CD14-positive monocyte (primary cell): Measurements from ENCODE around the gene URAD. TPM values are rescaled to one million over a fixed set of nuclear protein-coding genes. Genes with fewer than 3 reads are reported as not detected.

Experiments
- DNase-seq, 3 donors: peaks; one replicate each; pipeline ENCODE4 v3.0.0-alpha.2; 2011 to 2022
- H2AFZ ChIP-seq: 2 replicates; pipeline ENCODE4 v1.6.0; 2012; ENCODE audit warnings: mild to moderate bottlenecking, low read depth, low read length, inconsistent platforms; ENCODE audit not compliant: insufficient read depth, poor library complexity, severe bottlenecking
- H3K27ac ChIP-seq, 2 donors: 1 replicate in 1 of 2; 2 replicates in 1 of 2; pipeline ENCODE4 v1.5.1; 2012 to 2013; ENCODE audit warnings: low read length in 2 of 2, control low read depth in 1 of 2, inconsistent platforms in 1 of 2, low read depth in 1 of 2, mild to moderate bottlenecking in 1 of 2
- H3K27me3 ChIP-seq, 2 donors: one replicate each; pipeline versions ENCODE4 v1.6.0 to v1.6.1; 2011 to 2013; ENCODE audit warnings: low read length in 2 of 2; ENCODE audit not compliant: control insufficient read depth in 2 of 2, insufficient read depth in 2 of 2
- H3K36me3 ChIP-seq, 2 donors: replicated peaks in 1 of 2; 1 replicate in 1 of 2; 2 replicates in 1 of 2; pipeline versions ENCODE4 v1.5.1 to v1.6.1; 2012 to 2013; ENCODE audit warnings: low read length in 2 of 2, control low read depth in 1 of 2, inconsistent platforms in 1 of 2, mild to moderate bottlenecking in 1 of 2; ENCODE audit not compliant: insufficient read depth in 2 of 2, control insufficient read depth in 1 of 2
- H3K4me1 ChIP-seq, 2 donors: 1 replicate in 1 of 2; 2 replicates in 1 of 2; pipeline versions ENCODE4 v1.5.1 to v1.6.1; 2012 to 2013; ENCODE audit warnings: low read length in 2 of 2, control low read depth in 1 of 2, inconsistent platforms in 1 of 2, mild to moderate bottlenecking in 1 of 2, moderate library complexity in 1 of 2; ENCODE audit not compliant: insufficient read depth in 2 of 2, control insufficient read depth in 1 of 2
- H3K4me2 ChIP-seq: replicated peaks from 2 replicates; pipeline ENCODE3; 2012; ENCODE audit warnings: low read length, moderate library complexity, mild to moderate bottlenecking; ENCODE audit not compliant: poor library complexity, severe bottlenecking; ENCODE audit errors: extremely low read depth
- H3K4me3 ChIP-seq, 3 experiments: fragments of 200-600 bp in 1 of 3; sonication (generic) in 1 of 3; replicated peaks in 1 of 3; 1 replicate in 2 of 3; 2 replicates in 1 of 3; pipeline ENCODE4 v1.5.1; 2011 to 2013; ENCODE audit warnings: low read length in 3 of 3, mild to moderate bottlenecking in 3 of 3, control low read depth in 2 of 3, low read depth in 2 of 3, inconsistent platforms in 1 of 3, moderate library complexity in 1 of 3
- H3K79me2 ChIP-seq: 2 replicates; pipeline ENCODE4 v1.6.0; 2012; ENCODE audit warnings: mild to moderate bottlenecking, control low read depth, inconsistent platforms, low read length, moderate library complexity; ENCODE audit not compliant: insufficient read depth
- H3K9ac ChIP-seq: 2 replicates; pipeline ENCODE4 v1.6.0; 2017; ENCODE audit warnings: low read length, mild to moderate bottlenecking; ENCODE audit not compliant: insufficient read depth, poor library complexity, severe bottlenecking
- H3K9me3 ChIP-seq, 2 donors: replicated peaks in 1 of 2; 1 replicate in 1 of 2; 2 replicates in 1 of 2; pipeline versions ENCODE4 v1.5.1 to v1.6.1; 2012 to 2013; ENCODE audit warnings: low read length in 2 of 2, control low read depth in 1 of 2; ENCODE audit not compliant: control insufficient read depth in 1 of 2, insufficient read depth in 1 of 2
- H4K20me1 ChIP-seq: 2 replicates; pipeline ENCODE4 v1.6.0; 2012; ENCODE audit warnings: mild to moderate bottlenecking, low read length, control low read depth, moderate library complexity; ENCODE audit not compliant: insufficient read depth
- H3K27ac Mint-ChIP-seq, 7 donors: one replicate each; pipeline ENCODE4 v1.8.0; 2020; ENCODE audit warnings: mild to moderate bottlenecking in 7 of 7, mixed read lengths in 7 of 7, moderate library complexity in 6 of 7, inconsistent platforms in 2 of 7
- H3K27me3 Mint-ChIP-seq, 3 donors: one replicate each; pipeline ENCODE4 v1.8.0; 2021 to 2022; ENCODE audit warnings: low read depth in 3 of 3, mild to moderate bottlenecking in 3 of 3, mixed read lengths in 3 of 3, moderate library complexity in 3 of 3, inconsistent platforms in 1 of 3
- H3K36me3 Mint-ChIP-seq, 2 donors: one replicate each; pipeline ENCODE4 v1.8.0; 2020; ENCODE audit warnings: mixed read lengths in 2 of 2, inconsistent platforms in 1 of 2, mild to moderate bottlenecking in 1 of 2
- H3K4me1 Mint-ChIP-seq: one replicate; pipeline ENCODE4 v1.8.0; 2020; ENCODE audit warnings: mild to moderate bottlenecking, mixed read lengths
- H3K4me3 Mint-ChIP-seq, 2 donors: one replicate each; pipeline ENCODE4 v1.8.0; 2020; ENCODE audit warnings: mild to moderate bottlenecking in 2 of 2, mixed read lengths in 2 of 2, moderate library complexity in 1 of 2
- H3K9me3 Mint-ChIP-seq, 7 donors: one replicate each; pipeline ENCODE4 v1.8.0; 2020 to 2022; ENCODE audit warnings: mixed read lengths in 7 of 7, mild to moderate bottlenecking in 6 of 7, moderate library complexity in 6 of 7, inconsistent platforms in 2 of 7
- WGBS: methylation state at CpG from one replicate; pipeline ENCODE4 v1.1.5; 2013; ENCODE audit warnings: missing lambda C conversion rate; ENCODE audit not compliant: insufficient coverage; 5-methylcytosine and 5-hydroxymethylcytosine counted together
- intact Hi-C, 2 donors: fragments of 100-400 bp; cut with micrococcal nuclease; formaldehyde crosslinking; loops; one replicate each; pipeline versions ENCODE4 v1.15.0 to v1.15.1; 2023
- polyA plus RNA-seq, 3 donors: library from polyadenylated mRNA; depleted of rRNA in 1 of 3; unstranded in 2 of 3; stranded (reverse) in 1 of 3; fragments of 300-500 nt in 2 of 3; fragments of >200 nt in 1 of 3; fragmentation: Illumina TruSeq in 2 of 3; gene quantifications; 1 replicate in 2 of 3; 2 replicates in 1 of 3; pipeline ENCODE4 v1.2.3, GENCODE V29; 2012 to 2021
- TF ChIP-seq, protein P1 (sequence below): fragments of 200-600 bp; IDR thresholded peaks from one replicate; pipeline ENCODE4 v1.8.0; 2022; ENCODE audit warnings: antibody characterized with exemption, mild to moderate bottlenecking

URAD gene
- polyA plus RNA-seq, 3 donors, result 0.12 TPM; not detected in 2

DNA sequence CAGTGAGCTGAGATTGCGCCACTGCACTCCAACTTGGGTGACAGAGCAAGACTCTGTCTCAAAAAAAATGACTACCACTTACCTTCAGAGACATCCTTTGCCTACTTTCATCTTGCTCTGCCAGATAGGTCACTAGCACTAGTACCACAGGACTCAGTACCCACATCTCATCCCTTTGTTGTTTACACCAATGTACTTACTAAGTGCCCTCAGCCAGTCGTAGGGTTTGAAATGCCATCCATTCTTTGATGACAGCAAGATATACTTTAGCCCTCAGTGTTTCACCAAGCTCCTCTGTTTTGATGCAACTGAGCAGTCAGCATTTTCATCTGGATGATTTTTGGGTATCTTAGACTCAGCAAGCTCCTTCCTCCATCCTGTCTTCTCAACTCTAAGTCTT, 6.1 kb downstream of the URAD start:
- Histone ChIP-seq H3K4me1 (peaks cover 8 to 12% of the 10 kb centered on the region in 2 donors), H3K9ac (no peak overlapping the region), H3K27ac (no peak overlapping the region), H2AFZ (no peak overlapping the region), H3K27me3 (peaks cover 48 to 59% of the 10 kb centered on the region in 2 donors), H3K9me3 (peaks cover 0 to 17% of the 10 kb centered on the region in 2 donors), H3K4me2 (no peak overlapping the region), H4K20me1 (no peaks in the 10 kb centered on the region), H3K79me2 (no peaks in the 10 kb centered on the region), H3K4me3 (no peak overlapping the region), H3K36me3 (no peaks in the 10 kb centered on the region)
- intact Hi-C loops, result loop anchor here (2.0 to 10.0 kb wide), 5 partner anchors 150 to 998 kb away; no protein-coding TSS in a partner anchor
- H3K4me1 Mint-ChIP-seq, result peaks cover 21% of the 10 kb centered on the region
- H3K9me3 Mint-ChIP-seq, result peaks cover 0 to 19% (median 2%) of the 10 kb centered on the region in 7 donors
- H3K27ac Mint-ChIP-seq, result no peak overlapping the region
- H3K27me3 Mint-ChIP-seq, result peaks cover 60 to 67% (median 61%) of the 10 kb centered on the region in 3 donors
- H3K4me3 Mint-ChIP-seq, result peak overlapping the region in 1 of 2 donors; percentile 58
- no peaks in the 10 kb centered on the region for H3K36me3 Mint-ChIP-seq
- WGBS, result 91% methylated on average over 1 of the region's 2 CpGs
- no peak for DNase-seq
- TF ChIP-seq, protein P1, sequence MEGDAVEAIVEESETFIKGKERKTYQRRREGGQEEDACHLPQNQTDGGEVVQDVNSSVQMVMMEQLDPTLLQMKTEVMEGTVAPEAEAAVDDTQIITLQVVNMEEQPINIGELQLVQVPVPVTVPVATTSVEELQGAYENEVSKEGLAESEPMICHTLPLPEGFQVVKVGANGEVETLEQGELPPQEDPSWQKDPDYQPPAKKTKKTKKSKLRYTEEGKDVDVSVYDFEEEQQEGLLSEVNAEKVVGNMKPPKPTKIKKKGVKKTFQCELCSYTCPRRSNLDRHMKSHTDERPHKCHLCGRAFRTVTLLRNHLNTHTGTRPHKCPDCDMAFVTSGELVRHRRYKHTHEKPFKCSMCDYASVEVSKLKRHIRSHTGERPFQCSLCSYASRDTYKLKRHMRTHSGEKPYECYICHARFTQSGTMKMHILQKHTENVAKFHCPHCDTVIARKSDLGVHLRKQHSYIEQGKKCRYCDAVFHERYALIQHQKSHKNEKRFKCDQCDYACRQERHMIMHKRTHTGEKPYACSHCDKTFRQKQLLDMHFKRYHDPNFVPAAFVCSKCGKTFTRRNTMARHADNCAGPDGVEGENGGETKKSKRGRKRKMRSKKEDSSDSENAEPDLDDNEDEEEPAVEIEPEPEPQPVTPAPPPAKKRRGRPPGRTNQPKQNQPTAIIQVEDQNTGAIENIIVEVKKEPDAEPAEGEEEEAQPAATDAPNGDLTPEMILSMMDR, result no peak

DNA sequence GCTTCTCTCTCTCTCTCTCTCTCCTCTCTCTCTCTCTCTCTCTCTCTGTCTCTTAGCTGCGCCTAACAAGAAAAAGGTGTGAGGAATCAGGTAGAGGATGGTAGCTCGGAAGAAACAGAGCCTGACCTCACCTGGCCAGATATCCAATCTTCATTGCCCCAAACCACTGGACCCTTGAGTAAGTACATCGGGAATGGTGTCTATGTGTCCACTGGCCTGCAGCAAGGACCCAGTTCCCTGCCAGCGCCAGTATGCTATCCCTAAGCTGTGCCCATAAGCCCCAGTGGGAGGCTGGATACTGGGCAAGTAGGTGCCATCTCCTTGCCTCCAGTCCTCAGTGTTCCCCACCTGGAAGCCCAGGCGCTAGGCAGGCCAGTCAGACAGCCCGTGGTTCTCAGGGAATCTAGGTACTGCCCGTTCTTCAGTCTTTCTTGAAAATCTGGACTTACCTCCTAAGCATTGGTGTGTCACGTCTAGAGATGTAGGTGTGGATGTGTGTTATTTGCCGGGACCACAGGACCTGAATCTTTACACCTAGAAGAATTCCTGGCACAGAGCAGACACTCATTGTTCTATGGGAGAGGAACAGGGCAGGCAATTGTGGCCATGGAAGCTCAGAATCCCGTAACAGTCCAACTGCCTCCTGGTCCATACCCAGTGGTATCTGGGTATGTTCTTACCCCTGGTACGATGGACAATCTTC, 7.3 kb downstream of the URAD start:
- H4K20me1 ChIP-seq, result no peaks in the 10 kb centered on the region
- no peaks in the 10 kb centered on the region for H3K36me3 Mint-ChIP-seq
- TF ChIP-seq, protein P1, result no peak
- DNase-seq, result no peak
- peak overlapping the region in 1 of 2 donors; percentile 78 for H3K4me3 Mint-ChIP-seq
- H2AFZ ChIP-seq, result no peak overlapping the region
- 60% methylated on average over 6 of the region's 11 CpGs for WGBS
- peaks cover 21% of the 10 kb centered on the region for H3K4me1 Mint-ChIP-seq
- H3K27ac Mint-ChIP-seq, result no peak overlapping the region
- peaks cover 60 to 71% of the 10 kb centered on the region in 2 donors for H3K27me3 ChIP-seq
- peaks cover 71 to 79% (median 73%) of the 10 kb centered on the region in 3 donors for H3K27me3 Mint-ChIP-seq
- intact Hi-C loops, result loop anchor here (5.0 to 10.0 kb wide), 4 partner anchors 149 to 996 kb away; no protein-coding TSS in a partner anchor
- peaks cover 8 to 12% of the 10 kb centered on the region in 2 donors for H3K4me1 ChIP-seq
- peaks cover 0 to 24% of the 10 kb centered on the region in 2 donors for H3K9me3 ChIP-seq
- no peaks in the 10 kb centered on the region for H3K36me3 ChIP-seq
- H3K27ac ChIP-seq, result no peak overlapping the region
- peaks cover 0 to 19% (median 2%) of the 10 kb centered on the region in 7 donors for H3K9me3 Mint-ChIP-seq
- H3K4me3 ChIP-seq, result no peak overlapping the region
- H3K9ac ChIP-seq, result no peak overlapping the region
- no peaks in the 10 kb centered on the region for H3K79me2 ChIP-seq
- no peak overlapping the region for H3K4me2 ChIP-seq
